NCI-H146 treated with DMSO at 0.1 percent for 48 hours (cell line): Measurements from ENCODE around the gene CCDC93.
A peak's percentile ranks its signal among the peaks of the same experiment; 100 is the strongest.

Experiments
- DNase-seq: peaks from one replicate; lab custom pipeline; 2025; ENCODE audit not compliant: unreplicated experiment; lab: John Stamatoyannopoulos, UW

The CCDC93 gene

GRCh38 chr2:118013724-118014491 is at the start of gene CCDC93:
Gene CCDC93, minus strand, starts transcription at chr2:118014070. Its CDS starts 75 bp downstream, at chr2:118013995.
- peak; percentile 81 for DNase-seq

- DNase-seq, result no peak
These were observed 48.8 kb upstream of the CCDC93 start for GRCh38 chr2:118062669-118063068.

GRCh38 chr2:118062048-118062447 is 48.2 kb upstream of the CCDC93 start:
- no peak for DNase-seq

GRCh38 chr2:118061135-118061955 is 47.5 kb upstream of the CCDC93 start:
- DNase-seq, result no peak

- no peak for DNase-seq
These were observed 46.1 kb upstream of the CCDC93 start for GRCh38 chr2:118059919-118060478.

GRCh38 chr2:118058951-118059350 is 45.1 kb upstream of the CCDC93 start:
- no peak for DNase-seq

GRCh38 chr2:118056801-118057200 is 42.9 kb upstream of the CCDC93 start:
- no peak for DNase-seq

GRCh38 chr2:118056165-118056534 is 42.3 kb upstream of the CCDC93 start:
- DNase-seq, result no peak

- DNase-seq, result no peak
These were observed 41.8 kb upstream of the CCDC93 start for GRCh38 chr2:118055512-118056164.

- DNase-seq, result no peak
These were observed 40.5 kb upstream of the CCDC93 start for GRCh38 chr2:118054213-118055008.

- DNase-seq, result no peak
These were observed 39.8 kb upstream of the CCDC93 start for GRCh38 chr2:118053681-118054080.

GRCh38 chr2:118052474-118052873 is 38.6 kb upstream of the CCDC93 start:
- no peak for DNase-seq

GRCh38 chr2:118051826-118052358 is 38.0 kb upstream of the CCDC93 start:
- DNase-seq, result no peak

- no peak for DNase-seq
These were observed 37.1 kb upstream of the CCDC93 start for GRCh38 chr2:118050974-118051373.

GRCh38 chr2:118050386-118050785 is 36.5 kb upstream of the CCDC93 start:
- no peak for DNase-seq

GRCh38 chr2:118049816-118050140 is 35.9 kb upstream of the CCDC93 start:
- DNase-seq, result no peak

GRCh38 chr2:118049140-118049815 is 35.4 kb upstream of the CCDC93 start:
- DNase-seq, result no peak

- DNase-seq, result no peak
These were observed 34.5 kb upstream of the CCDC93 start for GRCh38 chr2:118048401-118048800.

GRCh38 chr2:118047380-118047826 is 33.5 kb upstream of the CCDC93 start:
- DNase-seq, result no peak
